ENCODE measurements around the gene STPG4. TPM values are rescaled to one million over a fixed set of nuclear protein-coding genes. Genes with fewer than 3 reads are reported as not detected.

STPG4 gene
- total and polyA plus RNA-seq, 8 donors = 0.17 to 1.0 (median 0.33) TPM

DNA sequence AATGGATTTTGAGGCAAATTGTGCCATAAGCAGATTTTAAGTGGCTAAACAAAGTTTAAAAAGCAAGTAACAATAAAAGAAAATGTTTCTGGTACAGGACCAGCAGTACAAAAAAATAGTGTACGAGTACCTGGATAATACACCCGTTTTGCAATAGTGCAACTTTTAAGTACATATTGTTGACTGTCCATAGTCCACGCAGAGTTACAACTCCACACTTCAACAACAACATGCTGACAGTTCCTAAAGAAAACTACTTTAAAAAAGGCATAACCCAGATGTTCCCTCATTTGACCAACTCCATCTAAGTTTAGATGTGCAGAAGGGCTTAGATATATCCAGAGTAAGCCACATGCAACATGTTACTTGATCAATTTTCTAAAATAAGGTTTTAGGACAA is 5.1 kb upstream of the STPG4 start:
- TF ChIP-seq, protein P1, sequence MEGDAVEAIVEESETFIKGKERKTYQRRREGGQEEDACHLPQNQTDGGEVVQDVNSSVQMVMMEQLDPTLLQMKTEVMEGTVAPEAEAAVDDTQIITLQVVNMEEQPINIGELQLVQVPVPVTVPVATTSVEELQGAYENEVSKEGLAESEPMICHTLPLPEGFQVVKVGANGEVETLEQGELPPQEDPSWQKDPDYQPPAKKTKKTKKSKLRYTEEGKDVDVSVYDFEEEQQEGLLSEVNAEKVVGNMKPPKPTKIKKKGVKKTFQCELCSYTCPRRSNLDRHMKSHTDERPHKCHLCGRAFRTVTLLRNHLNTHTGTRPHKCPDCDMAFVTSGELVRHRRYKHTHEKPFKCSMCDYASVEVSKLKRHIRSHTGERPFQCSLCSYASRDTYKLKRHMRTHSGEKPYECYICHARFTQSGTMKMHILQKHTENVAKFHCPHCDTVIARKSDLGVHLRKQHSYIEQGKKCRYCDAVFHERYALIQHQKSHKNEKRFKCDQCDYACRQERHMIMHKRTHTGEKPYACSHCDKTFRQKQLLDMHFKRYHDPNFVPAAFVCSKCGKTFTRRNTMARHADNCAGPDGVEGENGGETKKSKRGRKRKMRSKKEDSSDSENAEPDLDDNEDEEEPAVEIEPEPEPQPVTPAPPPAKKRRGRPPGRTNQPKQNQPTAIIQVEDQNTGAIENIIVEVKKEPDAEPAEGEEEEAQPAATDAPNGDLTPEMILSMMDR (IDR thresholded peaks at IDR 0.05) = no peak
- Histone ChIP-seq H3K4me3 (no peak overlapping the region), H3K9me3 (no peaks in the 10 kb centered on the region), H3K36me3 (peaks cover 0 to 84% of the 10 kb centered on the region in 2 donors), H3K27me3 (no peaks in the 10 kb centered on the region), H3K4me1 (peaks cover 0 to 11% of the 10 kb centered on the region in 2 donors), H3K27ac (no peak overlapping the region)
- DNase-seq (no peak), ATAC-seq (no peak)
- intact Hi-C loops (cut with DNase I) = no loop called here

DNA sequence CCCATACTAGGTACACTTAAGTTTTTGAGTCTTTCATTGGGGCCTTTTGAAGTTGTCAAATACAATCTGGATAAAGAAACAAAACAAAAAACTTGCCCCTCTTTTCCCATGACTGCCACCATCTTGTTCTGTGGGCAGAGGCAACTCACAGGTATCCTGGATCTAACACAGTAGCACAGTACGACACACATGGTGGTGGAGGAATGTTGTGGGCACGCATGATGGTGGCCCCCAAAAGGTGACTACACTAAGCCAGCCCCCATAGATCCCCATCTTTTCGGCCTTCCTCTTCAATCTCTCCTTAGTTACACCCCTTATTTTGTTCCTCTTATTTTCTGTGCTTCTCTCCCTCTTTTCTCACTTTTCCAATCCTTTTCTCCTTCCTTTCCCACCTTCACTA is 4.5 kb upstream of the STPG4 start:
- Histone ChIP-seq H3K4me3 (no peak overlapping the region), H3K4me1 (peaks cover 0 to 6% of the 10 kb centered on the region in 2 donors), H3K36me3 (peaks cover 0 to 89% of the 10 kb centered on the region in 2 donors), H3K27ac (no peak overlapping the region), H3K9me3 (no peaks in the 10 kb centered on the region), H3K27me3 (no peaks in the 10 kb centered on the region)
- intact Hi-C loops (cut with DNase I) = no loop called here
- DNase-seq (no peak), ATAC-seq (no peak)
- TF ChIP-seq, protein P1 (IDR thresholded peaks at IDR 0.05) = no peak

DNA sequence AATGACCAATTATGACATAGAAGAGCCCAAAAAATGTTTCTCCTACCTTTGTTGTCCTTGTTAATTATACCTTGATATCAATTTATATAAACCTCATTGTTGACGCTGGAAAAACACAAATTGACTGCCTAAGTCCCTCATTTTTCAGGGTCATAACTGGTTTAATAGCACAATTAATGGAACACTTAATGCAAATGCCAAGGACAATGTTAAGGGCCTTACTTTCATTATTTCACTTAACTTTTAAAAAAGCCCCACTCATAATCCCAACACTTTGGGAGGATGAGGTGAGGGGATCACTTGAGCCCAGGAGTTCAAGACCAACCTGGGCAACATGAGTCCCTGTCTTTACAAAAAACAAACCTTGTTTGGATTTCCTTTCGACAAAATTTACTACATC is 3.5 kb upstream of the STPG4 start:
- TF ChIP-seq, protein P1 (IDR thresholded peaks at IDR 0.05) = no peak
- ATAC-seq = no peak
- no peaks in the 10 kb centered on the region for H3K27me3 ChIP-seq

DNA sequence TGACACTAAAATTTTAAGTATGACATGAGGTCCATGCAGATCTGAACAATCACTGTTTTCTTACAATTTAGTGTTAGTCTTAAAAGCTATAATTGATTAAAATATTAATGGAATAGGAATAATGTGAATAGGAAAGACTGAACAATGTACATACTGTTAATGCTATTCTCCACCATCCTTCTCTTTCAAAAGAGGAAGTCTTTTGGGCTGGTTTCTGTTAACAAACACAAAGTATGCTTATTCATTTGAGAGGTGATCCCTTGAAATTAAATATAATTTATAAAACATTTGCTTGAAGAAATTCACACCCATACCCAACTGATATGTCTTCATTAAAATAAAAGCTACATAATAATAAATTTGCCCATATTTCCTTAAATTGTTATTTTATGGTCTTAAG is 2.3 kb downstream of the STPG4 start:
- H3K27ac ChIP-seq = no peak overlapping the region
- DNase-seq (no peak), ATAC-seq (no peak)
- H3K36me3 ChIP-seq = peaks cover 0 to 69% of the 10 kb centered on the region in 2 donors
- H3K27me3 ChIP-seq = no peaks in the 10 kb centered on the region
- intact Hi-C loops (cut with DNase I) = no loop called here
- H3K4me3 ChIP-seq = no peak overlapping the region
- TF ChIP-seq, protein P1 (IDR thresholded peaks at IDR 0.05) = no peak
- H3K9me3 ChIP-seq = no peaks in the 10 kb centered on the region
- no peaks in the 10 kb centered on the region for H3K4me1 ChIP-seq

More for the DNA sequence above, 3.5 kb upstream of the STPG4 start:
- H3K4me3 ChIP-seq = no peak overlapping the region
- DNase-seq = no peak
- intact Hi-C loops (cut with DNase I) = no loop called here
- H3K36me3 ChIP-seq = peaks cover 0 to 85% of the 10 kb centered on the region in 2 donors
- H3K9me3 ChIP-seq = no peaks in the 10 kb centered on the region
- no peak overlapping the region for H3K27ac ChIP-seq
- peaks cover 0 to 5% of the 10 kb centered on the region in 2 donors for H3K4me1 ChIP-seq

DNA sequence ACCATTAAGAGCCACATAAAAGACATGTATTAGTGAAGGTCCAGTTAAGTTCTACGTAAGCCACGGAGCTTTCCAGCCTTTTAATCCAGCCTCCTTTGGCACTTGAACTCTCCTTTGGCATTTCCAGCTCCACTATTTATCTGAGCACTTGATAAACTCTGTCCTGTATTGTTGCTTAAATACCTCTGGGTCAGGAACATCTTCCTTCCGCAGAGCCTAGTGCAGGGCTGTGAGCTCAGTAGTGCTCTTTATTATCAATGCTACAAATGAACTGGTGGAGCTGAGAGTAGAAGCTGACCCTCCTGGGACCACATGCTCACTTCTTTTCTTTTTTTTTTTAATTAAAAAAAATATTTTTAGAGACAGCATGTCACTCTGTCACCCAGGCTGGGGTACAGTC is 4.9 kb downstream of the STPG4 start:
- H3K36me3 ChIP-seq = peaks cover 0 to 77% of the 10 kb centered on the region in 2 donors
- H3K27me3 ChIP-seq = no peaks in the 10 kb centered on the region
- no peaks in the 10 kb centered on the region for H3K4me1 ChIP-seq
- H3K27ac ChIP-seq = no peak overlapping the region
- H3K9me3 ChIP-seq = no peaks in the 10 kb centered on the region
- DNase-seq = no peak
- intact Hi-C loops (cut with DNase I) = no loop called here
- no peak overlapping the region for H3K4me3 ChIP-seq
- TF ChIP-seq, protein P1 (IDR thresholded peaks at IDR 0.05) = no peak
- ATAC-seq = no peak

Data from left lung (tissue), 10 donors.